Endothelial cell of umbilical vein (primary cell): Measurements from ENCODE around the gene MAML3. TPM values are rescaled to one million over a fixed set of nuclear protein-coding genes. Genes with fewer than 3 reads are reported as not detected.

Source experiments
- BruUV-seq: library from RNA; stranded (reverse); fragments of 400-500 nt; replicated peaks from 2 replicates; lab custom pipeline; 2021; lab: Mats Ljungman, UMichigan
- CTCF ChIA-PET: fragments of 300-600, 350-600 bp; sonication (Branson Sonifier 250); formaldehyde crosslinking; loops from one replicate; lab custom pipeline; 2021; ENCODE audit warnings: antibody characterized with exemption, inconsistent platforms; lab: Charles Lee
- POLR2A ChIA-PET: fragments of 300-600, 350-600 bp; sonication (Branson Sonifier 250); formaldehyde crosslinking; loops from one replicate; lab custom pipeline; 2021; ENCODE audit warnings: antibody characterized with exemption, inconsistent platforms; lab: Charles Lee
- DNase-seq: peaks from one replicate; pipeline ENCODE4 v3.0.0-alpha.2; 2011; ENCODE audit warnings: low read depth, low spot score
- FAIRE-seq: peaks from 2 replicates; lab custom pipeline; 2011; peaks lifted over from hg19 to GRCh38; lab: Jason Lieb, UNC
- H2AFZ ChIP-seq: 2 replicates; pipeline ENCODE4 v1.6.0; 2012; ENCODE audit warnings: low read depth, low read length, control low read depth, inconsistent platforms
- H3K27ac ChIP-seq: 2 replicates; pipeline ENCODE4 v1.5.1; 2011; ENCODE audit warnings: low read depth, mild to moderate bottlenecking, control low read depth, low read length, moderate library complexity; ENCODE audit not compliant: insufficient read depth
- H3K27me3 ChIP-seq, 2 experiments: 2 replicates each; pipeline versions ENCODE4 v1.6.0 to v1.6.1; 2011; ENCODE audit warnings: low read length in 2 of 2, mixed read lengths in 1 of 2; ENCODE audit not compliant: control insufficient read depth in 2 of 2, insufficient read depth in 2 of 2
- H3K36me3 ChIP-seq, 2 experiments: 2 replicates in 1 of 2; 3 replicates in 1 of 2; pipeline ENCODE4 v1.5.1; 2011; ENCODE audit warnings: low read length in 2 of 2, mild to moderate bottlenecking in 1 of 2, moderate library complexity in 1 of 2; ENCODE audit not compliant: control insufficient read depth in 2 of 2, insufficient read depth in 2 of 2; ENCODE audit errors: extremely low read depth in 1 of 2
- H3K4me1 ChIP-seq: 3 replicates; pipeline ENCODE4 v1.5.1; 2011; ENCODE audit warnings: mild to moderate bottlenecking, low read length; ENCODE audit not compliant: control insufficient read depth, insufficient read depth; ENCODE audit errors: extremely low read depth
- H3K4me2 ChIP-seq: 2 replicates; pipeline ENCODE4 v1.6.1; 2011; ENCODE audit warnings: low read length, control low read depth, mixed read lengths; ENCODE audit not compliant: insufficient read depth
- H3K4me3 ChIP-seq, 3 experiments: fragments of 200-600 bp in 1 of 3; sonication (generic), shearing (Covaris generic) in 1 of 3; replicated peaks in 1 of 3; 2 replicates each; pipeline ENCODE4 v1.5.1; 2011 to 2016; ENCODE audit warnings: control low read depth in 3 of 3, low read length in 3 of 3, mild to moderate bottlenecking in 2 of 3, inconsistent platforms in 1 of 3, low read depth in 1 of 3, moderate library complexity in 1 of 3; ENCODE audit not compliant: insufficient read depth in 1 of 3
- H3K79me2 ChIP-seq: 2 replicates; pipeline ENCODE4 v1.6.0; 2012; ENCODE audit warnings: low read length, inconsistent platforms; ENCODE audit not compliant: control insufficient read depth, insufficient read depth
- H3K9ac ChIP-seq: replicated peaks from 2 replicates; pipeline ENCODE3; 2011; ENCODE audit warnings: low read length, control low read depth; ENCODE audit not compliant: insufficient read depth; ENCODE audit errors: extremely low read depth
- H3K9me1 ChIP-seq: replicated peaks from 3 replicates; pipeline ENCODE4 v1.6.0; 2011; ENCODE audit warnings: mild to moderate bottlenecking, low read length; ENCODE audit not compliant: control insufficient read depth, insufficient read depth; ENCODE audit errors: extremely low read depth
- H3K9me3 ChIP-seq: replicated peaks from 2 replicates; pipeline ENCODE4 v1.5.1; 2012; ENCODE audit warnings: low read length, inconsistent platforms; ENCODE audit not compliant: control insufficient read depth, insufficient read depth
- H4K20me1 ChIP-seq: replicated peaks from 2 replicates; pipeline ENCODE3; 2011; ENCODE audit warnings: mild to moderate bottlenecking, low read length; ENCODE audit not compliant: control insufficient read depth, insufficient read depth; ENCODE audit errors: extremely low read depth
- CTCF ChIP-seq, 2 donors: IDR thresholded peaks; 1 replicate in 1 of 2; 2 replicates in 1 of 2; pipeline ENCODE4 v1.5.1; 2011; ENCODE audit warnings: low read length in 2 of 2, mild to moderate bottlenecking in 2 of 2, moderate library complexity in 2 of 2, control low read depth in 1 of 2, inconsistent platforms in 1 of 2, low read depth in 1 of 2; ENCODE audit not compliant: insufficient read depth in 1 of 2; ENCODE audit errors: extremely low read depth in 1 of 2
- EZH2 ChIP-seq: IDR thresholded peaks from 2 replicates; pipeline ENCODE4 v1.6.1; 2012; ENCODE audit warnings: borderline replicate concordance, low read depth, mild to moderate bottlenecking, moderate library complexity, low read length, inconsistent platforms; ENCODE audit not compliant: severe bottlenecking
- FOS ChIP-seq: IDR thresholded peaks from 2 replicates; pipeline ENCODE4 v1.6.1; 2011; ENCODE audit warnings: mild to moderate bottlenecking, low read length, moderate library complexity, borderline replicate concordance; ENCODE audit not compliant: insufficient read depth
- GATA2 ChIP-seq: IDR thresholded peaks from 2 replicates; pipeline ENCODE4 v1.7.0; 2011; ENCODE audit warnings: low read depth, mild to moderate bottlenecking, moderate library complexity, mixed read lengths, low read length; ENCODE audit not compliant: insufficient read length, insufficient read depth
- JUN ChIP-seq: IDR thresholded peaks from 2 replicates; pipeline ENCODE4 v1.6.1; 2011; ENCODE audit warnings: borderline replicate concordance, low read depth; ENCODE audit not compliant: insufficient read length, insufficient read depth
- MAX ChIP-seq: IDR thresholded peaks from 2 replicates; pipeline ENCODE4 v1.6.1; 2011; ENCODE audit not compliant: insufficient read depth, insufficient read length
- MYC ChIP-seq: IDR thresholded peaks from one replicate; pipeline ENCODE4 v1.6.1; 2011; ENCODE audit warnings: mild to moderate bottlenecking, low read depth, low read length
- POLR2A ChIP-seq: IDR thresholded peaks from 2 replicates; pipeline ENCODE4 v1.6.1; 2012; ENCODE audit warnings: low read depth, mild to moderate bottlenecking, control low read depth, low read length
- POLR2AphosphoS5 ChIP-seq: IDR thresholded peaks from 2 replicates; pipeline ENCODE4 v1.6.1; 2012; ENCODE audit warnings: low read depth, mild to moderate bottlenecking, control low read depth, low read length, moderate library complexity; ENCODE audit not compliant: insufficient read depth
- dilution Hi-C: fragments of 300-500 bp; cut with MboI; formaldehyde crosslinking; loops from one replicate; pipeline ENCODE4 v1.15.0; 2019; ENCODE audit warnings: low sequenced_read_pairs; ENCODE audit not compliant: extremely low pct_ligation_motif_present
- intact Hi-C: fragments of 100-400 bp; cut with micrococcal nuclease; formaldehyde crosslinking; loops from one replicate; pipeline ENCODE4 v1.10.0; 2022
- polyA plus RNA-seq, 4 experiments: library from polyadenylated mRNA; depleted of rRNA in 3 of 4; stranded (reverse) in 3 of 4; unstranded in 1 of 4; fragments of >200 nt; gene quantifications; 2 replicates each; pipeline versions ENCODE4 v1.2.1 to v1.2.3, GENCODE V29; 2011 to 2012; ENCODE audit warnings: missing spikeins in 1 of 4
- total RNA-seq: library from RNA; stranded (reverse); gene quantifications from 2 replicates; pipeline ENCODE4 v1.2.3, GENCODE V29; 2021

The MAML3 gene
- total and polyA plus RNA-seq, 2 donors (not counting 3 experiments of a cell fraction or from before 2014, with no cell fraction given): 14.0 to 20.3 TPM

GRCh38 chr4:139674875-139675550, 479.0 kb downstream of the MAML3 start:
- no peak for DNase-seq
- FAIRE-seq: no peak
- Histone ChIP-seq H3K4me2 (no peak overlapping the region), H3K27ac (no peak overlapping the region), H3K4me1 (no peaks in the 10 kb centered on the region), H2AFZ (no peak overlapping the region), H3K4me3 (no peak overlapping the region), H3K9ac (no peak overlapping the region), H3K27me3 (no peaks in the 10 kb centered on the region), H3K79me2 (no peaks in the 10 kb centered on the region), H3K9me3 (no peaks in the 10 kb centered on the region), H3K9me1 (no peaks in the 10 kb centered on the region), H4K20me1 (no peaks in the 10 kb centered on the region), H3K36me3 (peaks cover 2 to 5% of the 10 kb centered on the region in 2 experiments)
- POLR2A ChIA-PET: no interaction called here
- intact Hi-C loops (no loop called here), dilution Hi-C loops (no loop called here)
- TF ChIP-seq POLR2A: no peak
- no peak for TF ChIP-seq CTCF (IDR thresholded peaks at IDR 0.05; ENCODE audit: extremely low read depth in 1 of 2, insufficient read depth in 1 of 2, low read depth in 1 of 2, low read length in 2 of 2)
- TF ChIP-seq GATA2: no peak
- no TSS peak for BruUV-seq
- CTCF ChIA-PET: interaction anchor here (0.8 to 1.3 kb wide), 2 partner anchors 18 to 19 kb away, joined by 3 to 5 read pairs; no protein-coding TSS in a partner anchor

- no TSS peak for BruUV-seq
- Histone ChIP-seq H3K9me3 (no peaks in the 10 kb centered on the region), H3K4me1 (peaks cover 1% of the 10 kb centered on the region), H3K4me3 (no peak overlapping the region), H3K9ac (no peak overlapping the region), H3K4me2 (no peak overlapping the region), H4K20me1 (no peaks in the 10 kb centered on the region), H3K36me3 (no peaks in the 10 kb centered on the region), H3K9me1 (no peaks in the 10 kb centered on the region), H3K79me2 (peaks cover 3% of the 10 kb centered on the region), H2AFZ (no peak overlapping the region), H3K27ac (no peak overlapping the region), H3K27me3 (no peaks in the 10 kb centered on the region)
- ChIA-PET CTCF (interaction anchor here (1.5 kb wide), 2 partner anchors 8 to 22 kb away, joined by 3 read pairs; no protein-coding TSS in a partner anchor), POLR2A (no interaction called here)
- FAIRE-seq (no peak), DNase-seq (no peak)
- dilution Hi-C loops: no loop called here
- intact Hi-C loops: no loop called here
- TF ChIP-seq CTCF (IDR thresholded peaks at IDR 0.05; ENCODE audit: extremely low read depth in 1 of 2, insufficient read depth in 1 of 2, low read depth in 1 of 2, low read length in 2 of 2) (no peak), MAX (no peak), EZH2 (no peak), MYC (no peak), POLR2AphosphoS5 (no peak), GATA2 (no peak), FOS (no peak), JUN (no peak), POLR2A (no peak)
Observed at GRCh38 chr4:139672732-139673131, 481.3 kb downstream of the MAML3 start.
